Raji (cell line): ENCODE data around the gene GABBR1.

Experiments used
- POLR2A ChIP-seq: IDR thresholded peaks from 2 replicates; pipeline ENCODE4 v1.6.1; 2011; ENCODE audit warnings: low read depth, low read length, control low read depth; ENCODE audit not compliant: insufficient read depth

Gene GABBR1

DNA sequence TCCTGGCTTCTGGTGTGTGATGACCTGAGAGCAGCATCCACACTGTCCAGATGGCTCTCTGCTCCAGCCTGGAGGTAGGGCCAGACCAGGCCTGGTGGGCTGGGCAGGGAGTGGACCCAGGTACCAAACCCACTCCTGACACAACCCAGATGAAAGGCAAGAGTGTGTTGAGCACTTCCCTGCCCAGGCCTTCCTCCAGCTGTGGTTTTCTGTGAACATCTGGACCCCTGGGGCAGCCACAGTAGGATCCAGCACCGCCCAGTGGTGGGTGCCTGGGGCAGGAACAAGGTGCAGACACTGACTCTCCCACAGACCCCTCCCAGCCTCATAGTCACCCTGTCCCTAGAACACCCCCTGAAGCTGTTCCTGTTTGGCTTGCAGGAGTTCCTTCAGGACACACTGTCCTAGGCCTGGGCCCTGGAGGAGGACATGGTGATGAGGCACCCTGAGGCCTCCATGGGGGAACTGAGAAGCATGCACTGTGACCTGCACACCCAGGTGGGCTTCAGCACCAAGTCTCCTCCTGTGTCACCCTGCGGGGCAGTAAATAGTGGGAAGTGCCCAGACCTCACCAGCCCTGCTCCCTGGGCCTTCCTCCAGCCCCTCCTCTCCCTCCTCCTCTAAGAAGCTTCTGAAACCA lies 102.2 kb downstream of the GABBR1 start:
- no peak for TF ChIP-seq POLR2A

DNA sequence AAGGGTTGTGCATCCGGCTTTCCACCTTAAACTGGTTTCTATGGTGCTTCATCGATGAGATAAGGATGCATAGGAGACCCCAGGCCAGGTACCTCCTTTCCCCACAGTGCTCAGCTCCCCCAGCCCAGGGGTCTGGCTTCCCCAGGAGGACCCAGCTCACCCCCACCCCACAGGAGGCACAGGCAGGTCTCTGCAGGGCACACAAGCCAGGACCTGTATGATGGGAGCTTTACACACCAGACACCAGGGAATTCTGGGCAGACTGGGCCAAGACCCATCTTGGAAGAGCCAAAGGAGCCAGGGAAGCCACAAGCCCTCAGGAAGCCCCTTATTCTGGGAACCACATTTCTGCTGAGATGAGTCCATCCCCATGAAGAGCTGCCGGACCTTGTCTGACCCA lies 103.0 kb downstream of the GABBR1 start:
- TF ChIP-seq POLR2A, result no peak

DNA sequence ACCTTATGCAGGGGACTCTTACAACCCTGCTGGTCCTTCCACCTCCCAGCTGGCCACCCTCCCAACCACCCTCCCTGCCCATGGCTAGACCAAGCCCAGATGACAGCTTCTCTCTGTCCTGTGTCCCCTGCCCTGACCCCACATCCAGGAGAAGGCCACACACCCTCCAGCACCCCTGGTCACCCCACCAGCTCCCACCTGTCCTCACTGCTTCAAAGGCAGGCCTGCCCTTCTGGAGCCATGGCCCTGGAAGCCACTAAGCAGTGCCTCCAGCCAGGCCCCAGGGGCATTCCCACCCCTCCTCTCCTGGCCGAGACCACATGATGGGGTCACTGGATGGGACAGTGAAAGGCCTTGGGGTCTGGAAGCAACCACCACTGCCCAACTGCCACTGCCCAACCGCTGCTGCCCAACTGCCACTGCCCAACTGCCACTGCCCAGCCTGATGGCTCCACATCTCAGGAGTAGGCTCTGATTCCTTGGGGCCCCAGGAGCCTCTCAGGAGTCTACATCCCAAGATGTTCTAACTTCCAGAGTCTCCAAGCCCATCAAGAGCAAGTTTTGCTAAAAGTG lies 103.9 kb downstream of the GABBR1 start:
- no peak for TF ChIP-seq POLR2A

DNA sequence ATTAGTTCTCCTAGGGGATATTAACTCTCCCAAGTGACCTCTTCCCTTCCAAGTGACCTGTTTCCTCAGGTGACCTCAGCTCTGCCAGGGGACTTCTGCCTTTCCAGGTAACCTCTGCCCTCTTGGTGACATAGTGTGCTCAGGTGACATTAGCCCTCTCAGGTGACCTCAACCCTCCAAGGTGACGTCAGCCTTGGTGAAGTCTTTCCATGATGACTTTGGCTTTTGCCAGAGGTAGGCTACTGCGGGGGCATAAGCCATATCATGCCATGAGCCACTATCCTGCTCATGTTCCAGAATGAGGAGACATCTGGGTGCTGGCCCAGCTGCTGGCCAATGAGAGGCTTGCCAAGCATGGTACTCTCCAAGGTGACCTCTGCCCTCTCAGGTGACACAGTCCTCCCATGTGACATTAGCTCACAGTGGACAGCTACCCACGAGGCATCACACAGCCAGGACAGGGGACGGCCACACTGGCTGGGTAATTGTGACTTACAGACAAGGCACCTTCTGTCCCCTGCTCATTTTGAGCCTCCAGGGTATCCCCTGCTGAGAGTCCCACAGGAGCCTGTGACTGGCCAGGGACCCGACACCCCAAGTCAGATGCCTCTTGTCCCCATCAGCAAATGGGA lies 104.6 kb downstream of the GABBR1 start:
- TF ChIP-seq POLR2A, result no peak

DNA sequence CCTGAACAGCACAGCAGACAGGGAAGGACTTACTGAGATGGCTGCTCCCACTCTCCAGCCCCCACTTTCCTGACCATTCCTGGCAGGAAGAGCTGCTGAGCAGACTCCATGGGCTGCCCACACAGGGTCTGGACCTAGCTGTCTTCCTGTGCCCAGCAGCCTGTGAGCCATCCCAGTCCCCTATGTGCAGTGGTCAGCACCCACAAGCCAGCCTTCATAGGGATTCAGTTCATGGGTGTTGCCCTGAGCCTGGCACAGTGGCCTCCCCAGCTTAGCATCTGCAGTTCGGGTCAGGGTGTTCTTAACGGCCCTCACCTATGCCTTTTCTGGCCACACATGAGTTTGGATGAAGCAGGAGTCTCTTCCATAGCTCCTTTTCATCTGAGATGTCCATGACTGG lies 105.4 kb downstream of the GABBR1 start:
- TF ChIP-seq POLR2A, result no peak

DNA sequence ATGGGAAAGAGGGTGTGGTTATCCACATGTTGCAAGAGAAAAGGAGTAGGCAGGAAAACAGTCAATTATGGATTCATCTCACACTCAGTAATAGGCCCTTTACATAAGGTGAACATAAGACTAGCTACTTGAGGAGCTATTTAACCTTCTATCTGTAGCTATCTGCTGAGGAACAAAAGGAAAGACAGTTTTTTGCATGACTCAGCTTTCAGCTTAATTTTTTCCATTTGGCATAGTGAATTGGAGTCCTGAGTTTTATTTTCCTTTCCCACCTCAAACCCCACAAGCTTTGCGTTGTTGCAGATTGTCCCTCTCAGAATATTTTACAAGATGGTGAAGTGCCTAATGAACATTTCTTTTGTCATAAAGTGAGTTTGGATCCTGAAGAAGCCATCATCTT lies 105.9 kb downstream of the GABBR1 start:
- TF ChIP-seq POLR2A, result no peak

DNA sequence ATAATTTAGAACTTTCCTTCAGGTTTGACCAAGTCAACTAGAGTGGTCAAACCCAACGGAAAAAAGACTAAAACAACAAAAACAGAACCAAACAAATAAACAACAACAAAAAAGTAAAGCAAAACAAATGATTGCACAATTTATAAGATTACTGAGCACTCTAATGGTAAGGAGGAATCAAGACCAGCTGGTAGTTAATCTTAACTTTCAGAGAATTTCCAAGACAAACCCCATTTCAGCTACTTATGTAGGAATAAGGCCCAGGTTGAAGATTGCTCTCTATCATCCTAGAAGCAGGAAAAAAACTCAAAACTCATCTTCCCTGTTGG lies 107.7 kb downstream of the GABBR1 start:
- no peak for TF ChIP-seq POLR2A

DNA sequence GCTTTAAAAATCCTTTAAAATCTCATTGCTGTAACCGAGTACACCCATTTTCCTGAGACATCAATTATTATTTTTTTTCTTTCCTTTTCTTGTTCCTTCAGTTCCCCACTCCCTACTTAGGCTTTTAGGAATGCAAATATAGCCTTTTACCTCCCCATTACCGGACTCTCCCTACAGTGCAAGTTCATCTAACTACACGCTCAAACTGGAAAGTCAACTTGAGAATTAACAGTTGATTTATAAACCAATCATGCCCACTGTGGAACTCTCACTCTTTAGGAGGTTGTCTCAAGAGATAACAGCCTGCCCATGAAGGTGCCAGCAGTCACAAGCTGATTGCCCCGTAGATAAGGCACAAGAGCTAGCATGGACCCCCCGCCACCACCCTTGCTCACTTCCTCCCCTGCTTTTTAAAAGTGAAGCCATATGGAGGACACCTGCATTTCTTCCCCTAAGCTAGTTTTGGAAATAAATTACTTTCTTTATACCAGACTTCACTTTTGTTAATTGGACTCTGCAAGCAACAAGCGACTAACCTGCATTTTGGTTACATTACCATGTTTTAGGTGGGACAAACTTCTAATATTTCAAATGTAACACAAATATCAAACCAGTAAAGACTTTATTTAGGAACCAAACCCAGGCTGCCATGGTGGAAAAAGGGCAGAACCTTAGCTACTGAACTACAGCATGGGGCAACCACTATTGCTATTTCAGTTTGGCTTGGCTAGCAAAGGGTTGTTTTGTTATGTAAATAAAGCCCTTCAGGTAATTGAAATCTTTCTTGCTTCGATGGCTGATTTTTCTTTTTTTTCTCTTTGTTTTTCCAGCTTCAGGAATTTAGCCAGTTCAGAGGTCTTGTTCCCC lies 108.3 kb downstream of the GABBR1 start:
- TF ChIP-seq POLR2A, result no peak

DNA sequence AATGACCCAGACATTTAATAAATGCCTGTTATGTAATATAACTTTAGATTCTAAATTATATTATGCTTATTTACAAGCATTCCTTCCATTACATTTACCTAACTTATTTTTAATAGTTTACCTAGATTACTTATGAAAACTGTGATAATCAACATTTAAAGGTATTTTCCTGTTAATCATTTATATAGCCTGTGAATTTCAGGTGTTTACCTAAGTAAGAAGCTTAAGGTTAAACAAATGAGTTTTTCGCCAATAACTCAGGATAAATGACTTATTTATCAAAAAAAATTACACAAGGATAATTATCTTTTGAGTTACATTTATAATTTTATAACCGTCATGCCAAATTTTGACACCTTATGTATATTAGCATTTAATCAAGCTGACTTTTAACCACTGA lies 108.9 kb downstream of the GABBR1 start:
- no peak for TF ChIP-seq POLR2A

DNA sequence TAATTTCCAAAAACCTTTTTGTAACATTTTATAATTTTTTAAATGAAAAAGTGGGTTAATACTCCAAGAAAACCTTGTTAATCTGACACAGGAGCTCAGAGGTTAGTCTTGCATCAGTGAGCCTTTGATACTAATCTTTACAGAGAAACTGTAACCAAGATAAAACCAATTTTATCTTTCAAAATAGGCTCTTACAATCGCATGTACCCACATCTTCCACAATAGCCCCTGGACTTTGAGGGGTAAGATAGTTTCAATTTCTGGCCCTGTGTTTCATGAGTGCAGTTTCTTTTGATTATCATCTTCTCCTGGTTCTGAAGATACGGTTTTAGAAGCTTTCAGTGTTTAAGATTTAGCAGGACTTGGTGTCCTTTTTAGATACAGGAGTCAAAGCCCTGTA lies 110.8 kb downstream of the GABBR1 start:
- no peak for TF ChIP-seq POLR2A

DNA sequence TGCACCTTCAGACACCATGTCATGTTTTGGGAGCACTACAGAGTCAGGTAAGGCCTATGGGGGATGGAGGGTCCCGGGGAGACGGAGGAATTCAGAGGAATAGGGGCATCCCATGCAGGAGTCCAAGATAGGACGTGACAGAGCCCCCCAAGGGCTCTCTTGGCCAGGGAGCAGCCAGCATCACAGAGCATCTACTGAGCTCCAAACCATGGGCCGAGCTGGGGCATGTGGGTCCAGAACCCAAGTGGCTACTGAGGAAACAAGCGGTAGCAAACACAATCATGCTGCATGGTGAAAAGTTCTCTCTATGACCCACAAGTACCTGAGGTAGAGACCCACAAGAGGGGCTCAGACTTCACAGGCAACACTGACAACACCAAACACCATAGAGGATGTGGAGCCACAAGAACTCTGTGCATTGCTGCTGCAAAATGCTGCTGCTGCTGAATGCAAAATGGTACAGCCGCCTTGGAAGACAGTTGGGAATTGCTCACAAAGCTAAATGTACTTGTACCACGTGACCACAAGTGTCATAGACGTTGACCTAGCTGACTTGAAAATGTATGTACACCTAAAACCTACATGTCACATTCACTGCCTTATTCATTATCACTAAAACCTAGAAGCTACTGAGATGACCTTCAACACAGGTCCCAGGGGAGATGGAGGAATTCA lies 111.8 kb downstream of the GABBR1 start:
- no peak for TF ChIP-seq POLR2A

DNA sequence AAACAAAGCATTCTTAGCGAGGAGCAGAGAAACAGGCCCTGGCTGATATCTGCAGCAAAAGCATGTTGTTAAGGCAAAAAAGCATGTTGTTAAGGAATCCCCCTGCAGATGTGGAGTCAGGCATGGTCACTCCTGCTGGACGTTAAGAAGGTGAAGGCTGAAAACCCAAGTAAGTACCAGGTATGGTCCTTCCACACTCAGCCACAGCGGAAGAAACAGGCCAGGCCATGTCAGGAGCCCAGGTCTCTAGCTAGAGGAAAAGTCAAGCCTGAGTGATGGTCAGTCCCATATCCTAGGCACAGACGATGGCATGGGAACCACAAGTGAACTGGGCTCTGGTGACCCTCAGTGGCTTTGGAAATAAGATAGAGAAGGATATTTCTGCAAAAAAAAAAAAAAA lies 112.8 kb downstream of the GABBR1 start:
- TF ChIP-seq POLR2A, result no peak

DNA sequence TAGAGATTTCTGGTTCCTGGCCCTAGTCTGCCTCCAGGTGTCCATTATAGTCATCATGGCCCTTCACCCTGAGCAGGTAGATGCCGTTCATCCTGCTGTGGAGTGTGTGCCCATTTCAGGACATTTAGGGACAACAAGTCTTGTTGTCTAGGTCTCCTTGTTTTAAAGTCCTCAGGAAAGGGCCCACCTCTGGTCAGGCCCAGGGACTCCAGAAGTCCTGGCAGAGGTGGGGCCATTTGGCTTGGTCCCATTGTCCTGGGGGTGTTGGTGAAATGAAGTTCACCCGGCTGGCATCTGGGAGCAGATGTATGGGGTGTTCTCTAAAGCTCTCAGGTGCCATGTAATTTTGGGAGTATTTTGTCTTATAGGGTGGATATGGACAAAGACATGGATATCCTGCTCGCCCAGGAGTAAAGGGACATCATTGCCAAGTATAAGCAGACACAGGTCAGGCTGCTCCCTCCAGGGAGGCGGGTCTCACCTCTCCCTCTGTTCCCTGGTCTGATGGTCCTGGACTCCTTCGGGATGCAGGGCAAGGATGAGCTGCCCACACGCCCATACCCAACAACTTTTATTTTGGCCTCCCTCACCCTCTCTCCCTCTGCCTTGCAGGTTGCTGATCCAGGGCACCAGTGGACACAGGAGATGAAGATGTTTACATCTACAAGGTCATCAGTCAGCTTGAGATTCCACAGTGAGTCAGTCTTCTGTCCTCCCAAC lies 113.5 kb downstream of the GABBR1 start:
- TF ChIP-seq POLR2A, result no peak

DNA sequence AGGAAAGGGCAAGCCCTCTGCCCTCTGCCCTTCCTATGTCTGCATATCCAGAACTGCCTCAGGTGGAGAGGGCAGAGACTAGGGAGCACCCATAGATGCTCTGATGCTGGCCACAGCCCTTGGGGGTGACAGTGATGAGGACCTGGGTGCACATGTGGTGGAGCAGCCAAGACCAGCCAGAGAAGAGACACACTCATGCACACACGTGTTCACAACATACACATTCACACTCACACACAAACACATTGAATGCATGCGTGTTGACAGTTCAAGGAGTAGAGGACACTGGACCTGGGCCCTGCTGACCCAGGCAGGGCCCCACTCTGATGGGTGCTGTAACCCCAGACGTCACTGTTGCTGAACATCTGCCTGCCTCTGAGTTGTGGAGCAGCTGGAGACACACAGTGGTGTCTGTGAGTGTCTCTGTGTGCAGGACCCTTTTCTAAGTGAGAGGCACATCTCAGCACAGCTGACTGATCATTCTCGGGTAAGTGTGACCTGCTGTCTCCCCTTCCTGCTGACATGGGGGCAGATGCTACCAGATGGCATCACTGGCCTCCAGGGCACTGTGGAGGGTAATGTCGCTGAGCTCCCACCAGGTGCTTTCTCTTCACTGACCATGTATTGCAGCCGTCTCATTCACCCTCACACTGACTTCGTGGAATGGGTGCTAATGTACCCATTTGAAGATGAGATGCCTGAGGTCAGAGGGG lies 115.1 kb downstream of the GABBR1 start:
- no peak for TF ChIP-seq POLR2A

DNA sequence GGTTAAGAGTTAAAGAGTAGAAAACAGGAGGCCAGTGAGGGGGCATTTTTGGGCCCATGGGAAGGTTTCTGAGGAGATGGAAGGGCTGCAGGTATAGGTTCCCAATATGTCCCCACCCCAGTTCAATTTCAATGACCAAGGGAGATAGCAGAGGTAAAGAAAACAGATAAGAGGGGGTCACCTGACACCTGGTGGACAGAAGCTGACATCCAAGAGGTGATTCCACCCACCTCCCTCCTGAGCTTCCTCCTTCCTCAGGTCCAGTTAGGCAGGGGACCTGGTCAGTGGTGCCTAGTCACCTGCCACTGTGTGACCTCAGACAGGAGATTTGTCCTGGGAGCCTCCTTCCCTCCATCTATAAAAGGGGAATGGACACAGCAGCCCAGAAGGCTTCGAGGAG lies 115.7 kb downstream of the GABBR1 start:
- TF ChIP-seq POLR2A, result no peak

DNA sequence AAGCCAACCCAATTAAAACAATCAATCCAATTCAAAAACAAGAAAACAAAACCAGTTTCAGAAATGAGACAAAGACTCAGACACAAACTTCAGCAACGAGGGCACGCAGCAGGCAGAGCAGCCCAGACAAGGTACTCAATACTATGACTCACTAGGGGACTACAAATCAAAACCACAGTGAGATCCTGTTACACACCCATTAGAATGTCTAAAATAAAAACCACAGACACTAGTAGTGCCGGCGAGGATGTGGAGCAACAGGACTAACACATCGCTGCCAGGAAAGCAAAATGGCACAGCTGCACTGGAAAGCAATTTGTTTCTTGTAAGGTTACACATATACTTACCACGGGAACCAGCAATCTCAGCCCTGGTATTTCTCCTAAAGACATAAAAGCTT lies 116.9 kb downstream of the GABBR1 start:
- no peak for TF ChIP-seq POLR2A
